K562 (cell line): Measurements from ENCODE around the gene NAT14. TPM values are rescaled to one million over a fixed set of nuclear protein-coding genes. Genes with fewer than 3 reads are reported as not detected.

Experiments
- ATF6 ChIP-seq: sonication (generic); formaldehyde crosslinking; IDR thresholded peaks from 2 replicates; pipeline ENCODE4 v1.4.0; 2020; ENCODE audit warnings: mild to moderate bottlenecking, missing genetic modification reagents
- BCL6 ChIP-seq: fragments of 250-450 bp; sonication (Bioruptor Pico); IDR thresholded peaks from 2 replicates; pipeline ENCODE4 v1.4.0; 2020
- CREBBP ChIP-seq: IDR thresholded peaks from one replicate; pipeline ENCODE4 v1.6.1; 2012; ENCODE audit warnings: low read depth, mild to moderate bottlenecking, control low read depth, inconsistent platforms, low read length
- CUX1 ChIP-seq: fragments of 200-800 bp; sonication (Bioruptor generic); IDR thresholded peaks from 2 replicates; pipeline ENCODE4 v1.6.1; 2016; ENCODE audit warnings: missing genetic modification characterization, missing compliant biosample characterization
- EP300 ChIP-seq: IDR thresholded peaks from 2 replicates; pipeline ENCODE4 v1.6.1; 2012; ENCODE audit warnings: low read length, improper control_type of control experiment
- EZH2 ChIP-seq: IDR thresholded peaks from 2 replicates; pipeline ENCODE4 v1.6.1; 2012; ENCODE audit warnings: low read depth, mild to moderate bottlenecking, inconsistent platforms, low read length, borderline replicate concordance
- NBN ChIP-seq: fragments of 450-650 bp; IDR thresholded peaks from 2 replicates; pipeline ENCODE4 v1.6.1; 2016; ENCODE audit warnings: low read depth, mild to moderate bottlenecking
- NFXL1 ChIP-seq: fragments of 450-650 bp; formaldehyde crosslinking; IDR thresholded peaks from 2 replicates; pipeline ENCODE4 v1.4.0; 2021; ENCODE audit warnings: mild to moderate bottlenecking
- POU5F1 ChIP-seq: fragments of 150-350 bp; IDR thresholded peaks from 2 replicates; pipeline ENCODE4 v1.6.1; 2014; ENCODE audit warnings: borderline replicate concordance, low read length, low read depth, mild to moderate bottlenecking; ENCODE audit not compliant: partially characterized antibody
- PTRF ChIP-seq: fragments of 450-650 bp; IDR thresholded peaks from 2 replicates; pipeline ENCODE4 v1.6.1; 2016; ENCODE audit warnings: mild to moderate bottlenecking, missing genetic modification characterization, missing compliant biosample characterization
- RFX7 ChIP-seq: fragments of 250-450 bp; sonication (Bioruptor Pico); IDR thresholded peaks from 2 replicates; pipeline ENCODE4 v1.5.1; 2021; ENCODE audit warnings: mild to moderate bottlenecking
- U2AF2 ChIP-seq: fragments of 200-400 bp; formaldehyde crosslinking; optimal IDR thresholded peaks from 2 replicates; pipeline ENCODE3; 2017; ENCODE audit warnings: low read depth, mild to moderate bottlenecking, low read length
- ZBTB43 ChIP-seq: sonication (generic); formaldehyde crosslinking; IDR thresholded peaks from 2 replicates; pipeline ENCODE4 v1.8.0; 2023; ENCODE audit warnings: mild to moderate bottlenecking, missing genetic modification reagents
- ZNF592 ChIP-seq: fragments of 450-650 bp; IDR thresholded peaks from 2 replicates; pipeline ENCODE4 v1.6.1; 2017; ENCODE audit warnings: antibody characterized with exemption, mild to moderate bottlenecking
- ZNF785 ChIP-seq: fragments of 250-450 bp; sonication (Bioruptor Pico); IDR thresholded peaks from 2 replicates; pipeline ENCODE4 v1.4.0; 2020; ENCODE audit warnings: mild to moderate bottlenecking
- polyA plus RNA-seq, 8 experiments: library from polyadenylated mRNA; depleted of rRNA in 4 of 8; stranded (reverse) in 5 of 8; unstranded in 3 of 8; fragments of >200 nt; fragmentation: Nextera tagmentation in 2 of 8; fragmentation: Illumina TruSeq in 1 of 8; extraction: Ambion mirVana in 2 of 8; extraction: Trizol in 1 of 8; gene quantifications; 2 replicates each; pipeline versions ENCODE4 v1.2.1 to v1.2.3, GENCODE V29; 2011 to 2014; ENCODE audit warnings: inconsistent platforms in 1 of 8, missing spikeins in 1 of 8
- total RNA-seq, 7 experiments: library from RNA; depleted of rRNA in 6 of 7; stranded (reverse); fragments of >200 nt in 6 of 7; fragmentation: Illumina TruSeq in 2 of 7; extraction: Trizol in 2 of 7; gene quantifications; 2 replicates each; pipeline versions ENCODE4 v1.2.1 to v1.2.3, GENCODE V29; 2011 to 2021; ENCODE audit warnings: low replicate concordance in 1 of 7

The NAT14 gene
- total and polyA plus RNA-seq, 9 of the 15 experiments (the other 6 are each of a cell fraction or from before 2014, with no cell fraction given): 2.4 to 77.0 (median 26.7) TPM

- TF ChIP-seq ZNF592: peak; percentile 77
- TF ChIP-seq RFX7: no peak
- 0 out of 2 replicates have a peak, but pooled peaks have one; percentile 36 for TF ChIP-seq CUX1 (CRISPR knock-in tag)
- peak; percentile 96 for TF ChIP-seq NBN
- TF ChIP-seq ZBTB43: peak; percentile 61
- no peak for TF ChIP-seq NFXL1 (CRISPR knock-in tag)
- TF ChIP-seq U2AF2: no peak
- TF ChIP-seq EP300: peak; percentile 91
- no peak for TF ChIP-seq POU5F1
- no peak for TF ChIP-seq EZH2
- no peak for TF ChIP-seq PTRF
- no peak for TF ChIP-seq CREBBP
- TF ChIP-seq BCL6 (CRISPR knock-in tag): peak; percentile 50; the same call in 1 of the 2 replicates
- no peak for TF ChIP-seq ATF6 (CRISPR knock-in tag)
- no peak for TF ChIP-seq ZNF785 (CRISPR knock-in tag)
These were observed 17.5 kb upstream of the NAT14 start (continued) for GRCh38 chr19:55467236-55468053.
